GM12878 (cell line): ENCODE results near the gene KRT4. TPM values are rescaled to one million over a fixed set of nuclear protein-coding genes. Genes with fewer than 3 reads are reported as not detected.

Source experiments
- CEBPB ChIP-seq, 2 experiments: fragments of 150-350 bp in 1 of 2; IDR thresholded peaks; 2 replicates each; pipeline ENCODE4 v1.6.1; 2012 to 2014; ENCODE audit warnings: low read depth in 2 of 2, low read length in 2 of 2, borderline replicate concordance in 1 of 2, inconsistent platforms in 1 of 2
- EP300 ChIP-seq, 2 experiments: fragments of 150-350 bp in 1 of 2; IDR thresholded peaks; 2 replicates each; pipeline ENCODE4 v1.6.1; 2011 to 2012; ENCODE audit warnings: low read depth in 2 of 2, low read length in 2 of 2, borderline replicate concordance in 1 of 2, improper control_type of control experiment in 1 of 2, inconsistent platforms in 1 of 2; ENCODE audit not compliant: control insufficient read depth in 1 of 2
- RCOR1 ChIP-seq: conservative IDR thresholded peaks from 2 replicates; pipeline ENCODE4 v1.6.1; 2012; ENCODE audit warnings: low read depth, low read length, improper control_type of control experiment
- STAT3 ChIP-seq: IDR thresholded peaks from 2 replicates; pipeline ENCODE4 v1.6.1; 2011; ENCODE audit warnings: low read depth, low read length, improper control_type of control experiment
- polyA plus RNA-seq, 11 experiments: library from polyadenylated mRNA; depleted of rRNA in 4 of 11; unstranded in 6 of 11; stranded (reverse) in 5 of 11; fragments of >200 nt; fragmentation: Nextera tagmentation in 4 of 11; fragmentation: Illumina TruSeq in 1 of 11; extraction: Ambion mirVana in 4 of 11; extraction: Trizol in 1 of 11; gene quantifications; 1 replicate in 1 of 11; 2 replicates in 10 of 11; pipeline versions ENCODE4 v1.2.1 to v1.2.3, GENCODE V29; 2011 to 2016; ENCODE audit warnings: inconsistent platforms in 2 of 11, missing spikeins in 2 of 11, low read depth in 1 of 11
- total RNA-seq, 4 experiments: library from RNA; depleted of rRNA in 3 of 4; stranded (reverse); fragments of >200 nt in 3 of 4; fragmentation: Illumina TruSeq in 1 of 4; extraction: Trizol in 1 of 4; gene quantifications; 2 replicates each; pipeline versions ENCODE4 v1.2.1 to v1.2.3, GENCODE V29; 2013 to 2021
- TF ChIP-seq, protein P1 (sequence below): IDR thresholded peaks from 2 replicates; pipeline ENCODE4 v1.6.1; 2012; ENCODE audit warnings: improper control_type of control experiment, low read depth, low read length; ENCODE audit not compliant: insufficient replicate concordance
- TF ChIP-seq, protein P2 (sequence below): fragments of 450-650 bp; IDR thresholded peaks from 2 replicates; pipeline ENCODE4 v1.6.1; 2017; ENCODE audit warnings: mild to moderate bottlenecking, moderate library complexity
- TF ChIP-seq, protein P3 (sequence below): fragments of 450-650 bp; IDR thresholded peaks from 2 replicates; pipeline ENCODE4 v1.6.1; 2017; ENCODE audit warnings: mild to moderate bottlenecking, low read depth, inconsistent platforms; ENCODE audit not compliant: poor library complexity, severe bottlenecking

The KRT4 gene
- total and polyA plus RNA-seq, 10 of the 15 experiments (the other 5 are each of a cell fraction or from before 2014, with no cell fraction given) = not detected

DNA sequence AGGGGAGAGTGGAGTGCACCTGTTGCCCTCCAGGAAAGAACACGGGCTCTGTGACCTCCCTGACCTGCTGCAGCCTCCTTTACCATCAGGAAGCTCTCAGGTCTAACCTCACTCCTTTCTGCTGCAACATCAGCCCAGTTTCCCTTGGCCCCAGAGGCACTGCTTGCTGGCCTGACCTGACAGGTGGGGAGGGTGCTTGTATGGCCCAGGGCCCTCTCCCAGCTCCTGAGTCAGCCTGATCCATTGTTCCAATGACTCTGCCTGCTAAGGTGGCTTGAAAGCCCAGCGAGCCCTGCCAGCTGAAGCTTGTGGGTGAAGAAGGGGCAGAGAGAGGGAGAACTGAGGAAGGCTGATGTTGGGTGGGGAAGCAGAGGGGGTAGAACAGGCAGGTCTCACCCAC is 48.1 kb upstream of the KRT4 start (continued):
- TF ChIP-seq, protein P1, sequence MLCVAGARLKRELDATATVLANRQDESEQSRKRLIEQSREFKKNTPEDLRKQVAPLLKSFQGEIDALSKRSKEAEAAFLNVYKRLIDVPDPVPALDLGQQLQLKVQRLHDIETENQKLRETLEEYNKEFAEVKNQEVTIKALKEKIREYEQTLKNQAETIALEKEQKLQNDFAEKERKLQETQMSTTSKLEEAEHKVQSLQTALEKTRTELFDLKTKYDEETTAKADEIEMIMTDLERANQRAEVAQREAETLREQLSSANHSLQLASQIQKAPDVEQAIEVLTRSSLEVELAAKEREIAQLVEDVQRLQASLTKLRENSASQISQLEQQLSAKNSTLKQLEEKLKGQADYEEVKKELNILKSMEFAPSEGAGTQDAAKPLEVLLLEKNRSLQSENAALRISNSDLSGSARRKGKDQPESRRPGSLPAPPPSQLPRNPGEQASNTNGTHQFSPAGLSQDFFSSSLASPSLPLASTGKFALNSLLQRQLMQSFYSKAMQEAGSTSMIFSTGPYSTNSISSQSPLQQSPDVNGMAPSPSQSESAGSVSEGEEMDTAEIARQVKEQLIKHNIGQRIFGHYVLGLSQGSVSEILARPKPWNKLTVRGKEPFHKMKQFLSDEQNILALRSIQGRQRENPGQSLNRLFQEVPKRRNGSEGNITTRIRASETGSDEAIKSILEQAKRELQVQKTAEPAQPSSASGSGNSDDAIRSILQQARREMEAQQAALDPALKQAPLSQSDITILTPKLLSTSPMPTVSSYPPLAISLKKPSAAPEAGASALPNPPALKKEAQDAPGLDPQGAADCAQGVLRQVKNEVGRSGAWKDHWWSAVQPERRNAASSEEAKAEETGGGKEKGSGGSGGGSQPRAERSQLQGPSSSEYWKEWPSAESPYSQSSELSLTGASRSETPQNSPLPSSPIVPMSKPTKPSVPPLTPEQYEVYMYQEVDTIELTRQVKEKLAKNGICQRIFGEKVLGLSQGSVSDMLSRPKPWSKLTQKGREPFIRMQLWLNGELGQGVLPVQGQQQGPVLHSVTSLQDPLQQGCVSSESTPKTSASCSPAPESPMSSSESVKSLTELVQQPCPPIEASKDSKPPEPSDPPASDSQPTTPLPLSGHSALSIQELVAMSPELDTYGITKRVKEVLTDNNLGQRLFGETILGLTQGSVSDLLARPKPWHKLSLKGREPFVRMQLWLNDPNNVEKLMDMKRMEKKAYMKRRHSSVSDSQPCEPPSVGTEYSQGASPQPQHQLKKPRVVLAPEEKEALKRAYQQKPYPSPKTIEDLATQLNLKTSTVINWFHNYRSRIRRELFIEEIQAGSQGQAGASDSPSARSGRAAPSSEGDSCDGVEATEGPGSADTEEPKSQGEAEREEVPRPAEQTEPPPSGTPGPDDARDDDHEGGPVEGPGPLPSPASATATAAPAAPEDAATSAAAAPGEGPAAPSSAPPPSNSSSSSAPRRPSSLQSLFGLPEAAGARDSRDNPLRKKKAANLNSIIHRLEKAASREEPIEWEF = no peak
- TF ChIP-seq, protein P2, sequence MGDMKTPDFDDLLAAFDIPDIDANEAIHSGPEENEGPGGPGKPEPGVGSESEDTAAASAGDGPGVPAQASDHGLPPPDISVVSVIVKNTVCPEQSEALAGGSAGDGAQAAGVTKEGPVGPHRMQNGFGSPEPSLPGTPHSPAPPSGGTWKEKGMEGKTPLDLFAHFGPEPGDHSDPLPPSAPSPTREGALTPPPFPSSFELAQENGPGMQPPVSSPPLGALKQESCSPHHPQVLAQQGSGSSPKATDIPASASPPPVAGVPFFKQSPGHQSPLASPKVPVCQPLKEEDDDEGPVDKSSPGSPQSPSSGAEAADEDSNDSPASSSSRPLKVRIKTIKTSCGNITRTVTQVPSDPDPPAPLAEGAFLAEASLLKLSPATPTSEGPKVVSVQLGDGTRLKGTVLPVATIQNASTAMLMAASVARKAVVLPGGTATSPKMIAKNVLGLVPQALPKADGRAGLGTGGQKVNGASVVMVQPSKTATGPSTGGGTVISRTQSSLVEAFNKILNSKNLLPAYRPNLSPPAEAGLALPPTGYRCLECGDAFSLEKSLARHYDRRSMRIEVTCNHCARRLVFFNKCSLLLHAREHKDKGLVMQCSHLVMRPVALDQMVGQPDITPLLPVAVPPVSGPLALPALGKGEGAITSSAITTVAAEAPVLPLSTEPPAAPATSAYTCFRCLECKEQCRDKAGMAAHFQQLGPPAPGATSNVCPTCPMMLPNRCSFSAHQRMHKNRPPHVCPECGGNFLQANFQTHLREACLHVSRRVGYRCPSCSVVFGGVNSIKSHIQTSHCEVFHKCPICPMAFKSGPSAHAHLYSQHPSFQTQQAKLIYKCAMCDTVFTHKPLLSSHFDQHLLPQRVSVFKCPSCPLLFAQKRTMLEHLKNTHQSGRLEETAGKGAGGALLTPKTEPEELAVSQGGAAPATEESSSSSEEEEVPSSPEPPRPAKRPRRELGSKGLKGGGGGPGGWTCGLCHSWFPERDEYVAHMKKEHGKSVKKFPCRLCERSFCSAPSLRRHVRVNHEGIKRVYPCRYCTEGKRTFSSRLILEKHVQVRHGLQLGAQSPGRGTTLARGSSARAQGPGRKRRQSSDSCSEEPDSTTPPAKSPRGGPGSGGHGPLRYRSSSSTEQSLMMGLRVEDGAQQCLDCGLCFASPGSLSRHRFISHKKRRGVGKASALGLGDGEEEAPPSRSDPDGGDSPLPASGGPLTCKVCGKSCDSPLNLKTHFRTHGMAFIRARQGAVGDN = no peak
- TF ChIP-seq, protein P3, sequence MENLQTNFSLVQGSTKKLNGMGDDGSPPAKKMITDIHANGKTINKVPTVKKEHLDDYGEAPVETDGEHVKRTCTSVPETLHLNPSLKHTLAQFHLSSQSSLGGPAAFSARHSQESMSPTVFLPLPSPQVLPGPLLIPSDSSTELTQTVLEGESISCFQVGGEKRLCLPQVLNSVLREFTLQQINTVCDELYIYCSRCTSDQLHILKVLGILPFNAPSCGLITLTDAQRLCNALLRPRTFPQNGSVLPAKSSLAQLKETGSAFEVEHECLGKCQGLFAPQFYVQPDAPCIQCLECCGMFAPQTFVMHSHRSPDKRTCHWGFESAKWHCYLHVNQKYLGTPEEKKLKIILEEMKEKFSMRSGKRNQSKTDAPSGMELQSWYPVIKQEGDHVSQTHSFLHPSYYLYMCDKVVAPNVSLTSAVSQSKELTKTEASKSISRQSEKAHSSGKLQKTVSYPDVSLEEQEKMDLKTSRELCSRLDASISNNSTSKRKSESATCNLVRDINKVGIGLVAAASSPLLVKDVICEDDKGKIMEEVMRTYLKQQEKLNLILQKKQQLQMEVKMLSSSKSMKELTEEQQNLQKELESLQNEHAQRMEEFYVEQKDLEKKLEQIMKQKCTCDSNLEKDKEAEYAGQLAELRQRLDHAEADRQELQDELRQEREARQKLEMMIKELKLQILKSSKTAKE = no peak
- no peak for TF ChIP-seq EP300 (IDR thresholded peaks at IDR 0.05; ENCODE audit: borderline replicate concordance in 1 of 2, control insufficient read depth in 1 of 2, low read depth in 2 of 2, low read length in 2 of 2)
- no peak for TF ChIP-seq STAT3
- no peak for TF ChIP-seq RCOR1
- no peak for TF ChIP-seq CEBPB (IDR thresholded peaks at IDR 0.05; ENCODE audit: borderline replicate concordance in 1 of 2, low read depth in 2 of 2, low read length in 2 of 2)
